Ishikawa (cell line): ENCODE measurements around the gene CNNM2.
A peak's percentile ranks its signal among the peaks of the same experiment; 100 is the strongest.

ENCODE experiments used
- CEBPB ChIP-seq: IDR thresholded peaks from 2 replicates; pipeline ENCODE4 v1.6.1; 2012
- CREB1 ChIP-seq: IDR thresholded peaks from 2 replicates; pipeline ENCODE4 v1.6.1; 2012; ENCODE audit warnings: low read depth
- EGR1 ChIP-seq: IDR thresholded peaks from 2 replicates; pipeline ENCODE4 v1.6.1; 2012
- EP300 ChIP-seq: IDR thresholded peaks from 2 replicates; pipeline ENCODE4 v1.6.1; 2012; ENCODE audit warnings: borderline replicate concordance
- FOXM1 ChIP-seq: IDR thresholded peaks from 2 replicates; pipeline ENCODE4 v1.6.1; 2012; ENCODE audit warnings: low read depth, borderline replicate concordance
- NFIC ChIP-seq: IDR thresholded peaks from 2 replicates; pipeline ENCODE4 v1.6.1; 2012
- RAD21 ChIP-seq: IDR thresholded peaks from 2 replicates; pipeline ENCODE4 v1.6.1; 2012; ENCODE audit warnings: low read depth
- TAF1 ChIP-seq: IDR thresholded peaks from 2 replicates; pipeline ENCODE4 v1.6.1; 2012; ENCODE audit warnings: low read depth, mild to moderate bottlenecking
- TCF12 ChIP-seq: IDR thresholded peaks from 2 replicates; pipeline ENCODE4 v1.6.1; 2012; ENCODE audit warnings: low read depth
- TEAD4 ChIP-seq: IDR thresholded peaks from 2 replicates; pipeline ENCODE4 v1.6.1; 2012
- YY1 ChIP-seq: IDR thresholded peaks from 2 replicates; pipeline ENCODE4 v1.6.1; 2012; ENCODE audit warnings: low read depth
- ZBTB7A ChIP-seq: IDR thresholded peaks from 2 replicates; pipeline ENCODE4 v1.6.1; 2012; ENCODE audit warnings: low read depth
- TF ChIP-seq, protein P1 (sequence below): IDR thresholded peaks from 2 replicates; pipeline ENCODE4 v1.6.1; 2012; ENCODE audit warnings: low read depth, mild to moderate bottlenecking
- TF ChIP-seq, protein P2 (sequence below): IDR thresholded peaks from 2 replicates; pipeline ENCODE4 v1.6.1; 2012
- TF ChIP-seq, protein P3 (sequence below): IDR thresholded peaks from 2 replicates; pipeline ENCODE4 v1.6.1; 2012

The CNNM2 gene

DNA sequence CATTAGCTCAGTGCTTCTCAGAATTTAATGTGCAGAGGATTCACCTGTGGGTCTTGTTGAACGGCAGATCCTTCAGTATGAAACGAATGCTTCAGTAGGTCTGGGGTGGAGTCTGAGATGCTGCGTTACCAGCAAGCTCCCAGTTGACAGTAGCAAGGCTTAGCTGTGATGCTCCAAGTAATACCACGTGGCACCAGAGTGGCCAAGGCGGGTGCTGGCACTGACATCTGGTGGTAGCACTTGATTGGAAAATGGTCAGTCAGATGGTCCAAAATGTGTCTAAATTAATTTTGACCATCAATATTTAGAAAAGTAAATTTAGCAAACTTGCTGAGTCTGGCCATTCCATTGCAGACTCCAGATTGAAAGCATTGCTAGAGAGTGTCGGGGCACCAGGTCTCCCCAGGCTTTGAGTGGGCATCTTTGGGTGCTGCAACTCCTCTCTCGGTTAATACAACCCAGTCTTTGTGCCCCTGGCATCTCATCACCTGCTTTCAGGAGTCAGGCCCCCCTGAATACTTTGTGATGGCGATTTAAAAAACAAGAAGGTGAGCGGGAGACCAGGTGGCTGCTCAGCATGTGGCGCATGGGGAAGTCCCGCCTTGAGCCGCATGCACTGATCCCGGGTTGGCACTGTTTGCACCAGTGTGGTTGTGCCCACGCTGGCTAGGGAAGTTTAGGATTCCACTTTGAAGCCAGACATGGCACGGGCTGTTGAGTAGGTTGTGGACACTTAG is 144.9 kb downstream of the CNNM2 start:
- peak; percentile 64 for TF ChIP-seq RAD21
- TF ChIP-seq, protein P1, sequence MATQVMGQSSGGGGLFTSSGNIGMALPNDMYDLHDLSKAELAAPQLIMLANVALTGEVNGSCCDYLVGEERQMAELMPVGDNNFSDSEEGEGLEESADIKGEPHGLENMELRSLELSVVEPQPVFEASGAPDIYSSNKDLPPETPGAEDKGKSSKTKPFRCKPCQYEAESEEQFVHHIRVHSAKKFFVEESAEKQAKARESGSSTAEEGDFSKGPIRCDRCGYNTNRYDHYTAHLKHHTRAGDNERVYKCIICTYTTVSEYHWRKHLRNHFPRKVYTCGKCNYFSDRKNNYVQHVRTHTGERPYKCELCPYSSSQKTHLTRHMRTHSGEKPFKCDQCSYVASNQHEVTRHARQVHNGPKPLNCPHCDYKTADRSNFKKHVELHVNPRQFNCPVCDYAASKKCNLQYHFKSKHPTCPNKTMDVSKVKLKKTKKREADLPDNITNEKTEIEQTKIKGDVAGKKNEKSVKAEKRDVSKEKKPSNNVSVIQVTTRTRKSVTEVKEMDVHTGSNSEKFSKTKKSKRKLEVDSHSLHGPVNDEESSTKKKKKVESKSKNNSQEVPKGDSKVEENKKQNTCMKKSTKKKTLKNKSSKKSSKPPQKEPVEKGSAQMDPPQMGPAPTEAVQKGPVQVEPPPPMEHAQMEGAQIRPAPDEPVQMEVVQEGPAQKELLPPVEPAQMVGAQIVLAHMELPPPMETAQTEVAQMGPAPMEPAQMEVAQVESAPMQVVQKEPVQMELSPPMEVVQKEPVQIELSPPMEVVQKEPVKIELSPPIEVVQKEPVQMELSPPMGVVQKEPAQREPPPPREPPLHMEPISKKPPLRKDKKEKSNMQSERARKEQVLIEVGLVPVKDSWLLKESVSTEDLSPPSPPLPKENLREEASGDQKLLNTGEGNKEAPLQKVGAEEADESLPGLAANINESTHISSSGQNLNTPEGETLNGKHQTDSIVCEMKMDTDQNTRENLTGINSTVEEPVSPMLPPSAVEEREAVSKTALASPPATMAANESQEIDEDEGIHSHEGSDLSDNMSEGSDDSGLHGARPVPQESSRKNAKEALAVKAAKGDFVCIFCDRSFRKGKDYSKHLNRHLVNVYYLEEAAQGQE: no peak
- TF ChIP-seq, protein P2, sequence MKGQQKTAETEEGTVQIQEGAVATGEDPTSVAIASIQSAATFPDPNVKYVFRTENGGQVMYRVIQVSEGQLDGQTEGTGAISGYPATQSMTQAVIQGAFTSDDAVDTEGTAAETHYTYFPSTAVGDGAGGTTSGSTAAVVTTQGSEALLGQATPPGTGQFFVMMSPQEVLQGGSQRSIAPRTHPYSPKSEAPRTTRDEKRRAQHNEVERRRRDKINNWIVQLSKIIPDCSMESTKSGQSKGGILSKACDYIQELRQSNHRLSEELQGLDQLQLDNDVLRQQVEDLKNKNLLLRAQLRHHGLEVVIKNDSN: peak; percentile 37; the same call in 1 of the 2 replicates

DNA sequence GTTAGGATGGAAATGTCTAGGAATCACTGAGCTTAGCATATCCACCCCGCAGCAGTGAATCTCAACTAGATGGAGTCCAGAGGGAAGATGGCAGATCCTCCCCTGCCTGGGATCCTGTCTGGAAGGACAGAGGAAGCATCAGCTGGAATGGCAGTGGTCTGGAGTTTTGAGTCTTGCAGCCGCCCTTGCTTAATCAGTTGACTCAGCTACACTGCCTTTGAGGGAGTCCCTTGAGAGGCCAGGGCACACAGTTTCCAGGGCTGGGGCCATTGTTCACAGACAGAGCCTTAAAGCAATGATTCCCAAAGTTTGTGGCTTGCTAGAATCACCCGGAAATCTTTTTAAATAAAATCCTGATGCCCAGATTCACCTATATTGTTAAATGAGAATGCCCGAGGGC is 146.9 kb downstream of the CNNM2 start:
- TF ChIP-seq TCF12 (no peak), NFIC (no peak), CREB1 (no peak), TEAD4 (no peak), FOXM1 (no peak), YY1 (no peak), EGR1 (no peak)
- TF ChIP-seq, protein P1: no peak
- TF ChIP-seq, protein P2: no peak

DNA sequence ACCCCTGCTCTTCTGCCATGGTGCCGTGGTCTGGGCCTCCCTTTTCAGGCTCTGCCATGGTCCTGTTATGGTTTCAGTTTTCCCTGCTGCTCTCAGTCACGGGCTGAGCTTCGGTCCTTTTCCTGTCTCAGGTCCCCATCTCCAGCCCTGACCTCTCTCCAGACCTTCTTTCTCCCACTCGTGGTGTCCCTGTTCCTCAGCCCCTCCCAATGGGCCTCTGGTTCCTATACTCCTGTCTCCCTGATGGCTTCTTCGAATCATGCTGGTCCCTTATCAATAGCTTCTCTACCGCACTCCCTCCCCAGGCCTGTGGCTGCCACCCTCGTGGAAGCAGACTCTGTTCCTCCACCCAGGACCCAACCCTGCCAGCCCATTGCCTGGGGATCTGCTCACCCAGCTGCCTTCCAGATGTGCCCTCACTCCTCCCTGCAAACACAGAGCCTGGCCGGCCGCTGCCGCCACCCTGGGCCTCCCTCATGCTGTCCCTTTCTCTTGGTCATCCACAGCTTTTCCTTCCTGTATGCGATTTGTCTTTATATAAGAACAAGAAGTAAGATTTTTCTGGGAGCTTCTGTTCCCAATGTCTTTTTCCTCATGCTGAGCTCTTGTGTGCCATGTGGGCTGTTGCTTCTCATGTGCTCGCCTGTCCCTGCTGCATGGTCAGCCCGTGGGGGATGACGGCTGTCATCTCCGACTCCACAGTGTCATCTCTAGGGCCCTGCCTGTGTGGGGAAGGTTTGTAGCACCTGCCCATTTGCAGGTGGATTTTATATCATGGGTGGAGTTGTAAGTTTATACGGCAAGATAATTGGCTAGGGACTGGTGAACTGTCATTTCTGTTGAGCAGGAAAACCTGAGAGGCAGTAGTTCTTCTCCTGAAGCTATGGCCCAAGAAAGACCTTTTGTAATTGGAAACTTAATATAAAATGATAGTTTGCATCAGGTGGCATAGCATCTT is 148.3 kb downstream of the CNNM2 start:
- TF ChIP-seq, protein P3, sequence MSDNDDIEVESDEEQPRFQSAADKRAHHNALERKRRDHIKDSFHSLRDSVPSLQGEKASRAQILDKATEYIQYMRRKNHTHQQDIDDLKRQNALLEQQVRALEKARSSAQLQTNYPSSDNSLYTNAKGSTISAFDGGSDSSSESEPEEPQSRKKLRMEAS: no peak
- TF ChIP-seq EP300 (no peak), NFIC (no peak), FOXM1 (no peak), YY1 (no peak), CREB1 (no peak), TAF1 (no peak), EGR1 (no peak), CEBPB (no peak), TEAD4 (no peak), RAD21 (no peak), TCF12 (no peak), ZBTB7A (no peak)
- TF ChIP-seq, protein P2: no peak
- TF ChIP-seq, protein P1: no peak

DNA sequence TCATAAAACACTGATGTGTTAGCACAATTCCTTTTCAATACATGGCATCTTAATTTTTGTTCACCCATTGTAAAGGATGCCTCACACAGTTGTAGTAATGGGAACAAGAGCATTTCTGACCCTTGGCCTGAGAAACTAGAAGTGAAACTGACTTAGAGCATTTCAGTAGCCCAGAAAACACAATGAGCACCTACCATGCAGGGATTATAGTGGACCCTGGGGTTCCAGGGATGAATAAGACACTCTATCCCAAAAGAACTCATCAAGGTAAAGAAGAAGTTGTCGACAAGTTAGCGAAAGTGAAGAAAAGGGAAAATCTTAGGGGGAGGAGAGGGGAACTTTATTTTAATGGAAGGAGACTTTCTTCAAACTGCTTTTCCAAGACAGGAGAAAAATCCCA is 149.4 kb downstream of the CNNM2 start:
- no peak for TF ChIP-seq YY1
- TF ChIP-seq TEAD4: no peak
- TF ChIP-seq EP300: no peak
- no peak for TF ChIP-seq EGR1
- TF ChIP-seq RAD21: no peak
- no peak for TF ChIP-seq CEBPB
- TF ChIP-seq NFIC: no peak
- TF ChIP-seq, protein P2: no peak
- TF ChIP-seq, protein P1: no peak
- TF ChIP-seq ZBTB7A: no peak
- TF ChIP-seq TAF1: no peak
- no peak for TF ChIP-seq FOXM1
- TF ChIP-seq, protein P3: no peak
- no peak for TF ChIP-seq TCF12
- no peak for TF ChIP-seq CREB1
